SIG-M5 (cell line): ENCODE measurements around the gene ABT1.
"Not testable (repeated sequence)": the region's sequence is repeated elsewhere in the genome, so short reads cannot be mapped to it uniquely, and the experiment has no call there.

Experiments
- DNase-seq: peaks from one replicate; lab custom pipeline; 2025; lab: John Stamatoyannopoulos, UW

ABT1 gene

GRCh38 chr6:26596579-26597388, at the start of gene ABT1:
TSS of gene ABT1 (plus strand) at chr6:26596953. CDS start at chr6:26596983, 30 bp downstream.
- DNase-seq, result peak; percentile 37

- not testable (repeated sequence) for DNase-seq
These were observed 49.4 kb upstream of the ABT1 start for GRCh38 chr6:26547363-26547762.

DNA sequence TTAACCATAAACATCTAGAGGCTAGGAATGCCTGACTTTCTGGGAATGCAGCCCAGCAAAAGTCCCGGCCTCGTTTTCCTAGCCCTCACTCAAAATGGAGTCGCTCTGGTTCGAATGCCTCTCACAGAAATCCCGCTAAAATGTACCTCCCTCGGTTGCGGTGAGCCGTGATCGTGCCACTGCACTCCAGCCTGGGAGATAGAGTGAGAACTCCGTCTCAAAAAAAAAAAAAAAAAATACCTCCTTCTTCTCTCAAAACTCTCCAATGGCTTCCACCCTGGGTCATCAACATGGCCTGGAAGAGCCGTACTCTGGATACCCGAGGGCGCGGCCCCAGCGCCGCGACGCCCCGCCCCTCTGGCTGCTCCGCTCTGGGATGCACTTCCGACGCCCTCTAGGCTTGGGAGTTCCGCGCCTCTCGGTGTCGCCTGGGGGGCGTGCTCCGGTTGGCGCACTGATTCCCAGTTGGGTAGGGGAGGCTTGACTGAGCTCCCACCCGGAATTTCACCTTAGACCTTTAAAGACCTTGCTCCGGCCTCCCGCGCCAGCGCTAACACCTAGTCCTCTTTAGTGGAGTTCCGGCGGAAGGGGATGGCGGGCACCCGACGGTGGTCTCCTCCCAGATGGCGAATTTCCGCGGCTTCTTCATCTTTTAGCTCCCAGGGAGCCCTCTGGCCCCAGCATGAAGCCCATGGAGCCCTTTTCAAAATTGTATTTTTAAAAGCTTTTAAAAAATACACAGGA, 46.3 kb upstream of the ABT1 start:
- no peak for DNase-seq

- no peak for DNase-seq
These were observed 44.5 kb upstream of the ABT1 start for GRCh38 chr6:26552205-26552604.

DNA sequence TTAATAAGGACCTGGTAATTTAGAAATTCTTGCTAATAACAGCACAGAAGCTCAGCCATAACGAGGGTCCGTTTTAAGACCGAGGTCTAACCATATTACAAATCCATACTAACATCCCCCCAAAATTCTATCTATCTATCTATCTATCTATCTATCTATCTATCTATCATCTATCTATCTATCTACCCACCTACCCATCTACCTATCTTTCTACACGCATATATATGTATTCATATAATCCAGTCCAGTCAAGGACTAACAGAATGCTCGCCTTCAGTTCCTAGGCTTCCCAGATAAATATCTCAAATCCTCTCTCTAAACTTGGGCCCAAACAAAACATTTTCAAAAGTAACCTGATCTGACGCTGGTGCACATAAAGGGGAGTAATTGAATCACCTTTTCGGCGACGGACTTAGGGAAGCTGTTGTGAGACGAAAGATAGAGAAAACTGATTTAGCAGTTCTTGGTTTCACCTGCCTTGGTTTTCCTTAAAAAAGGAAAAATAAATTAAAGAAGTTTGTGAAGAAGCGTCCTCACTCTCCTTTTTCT, 44.0 kb upstream of the ABT1 start:
- DNase-seq, result no peak

DNA sequence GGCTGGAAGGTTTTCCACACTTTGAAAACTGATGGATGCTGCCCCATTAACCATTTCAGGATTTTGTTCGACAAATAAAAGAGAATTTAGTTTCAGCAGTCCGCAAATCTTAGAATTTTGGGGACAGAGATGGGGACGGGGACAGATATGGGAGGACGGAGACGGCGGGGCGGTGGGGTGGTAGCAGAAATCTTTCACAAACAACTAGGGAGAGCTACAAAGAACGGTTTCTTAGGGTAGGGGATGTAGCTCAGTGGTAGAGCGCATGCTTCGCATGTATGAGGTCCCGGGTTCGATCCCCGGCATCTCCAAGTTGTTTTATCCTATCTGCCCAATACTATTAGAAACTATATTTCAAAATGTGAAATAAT, 43.5 kb upstream of the ABT1 start:
- DNase-seq, result no peak

- no peak for DNase-seq
These were observed 42.9 kb upstream of the ABT1 start for GRCh38 chr6:26553635-26554446.

GRCh38 chr6:26554447-26554696, 42.4 kb upstream of the ABT1 start:
- no peak for DNase-seq

- no peak for DNase-seq
These were observed 41.9 kb upstream of the ABT1 start for GRCh38 chr6:26554697-26555504.

DNA sequence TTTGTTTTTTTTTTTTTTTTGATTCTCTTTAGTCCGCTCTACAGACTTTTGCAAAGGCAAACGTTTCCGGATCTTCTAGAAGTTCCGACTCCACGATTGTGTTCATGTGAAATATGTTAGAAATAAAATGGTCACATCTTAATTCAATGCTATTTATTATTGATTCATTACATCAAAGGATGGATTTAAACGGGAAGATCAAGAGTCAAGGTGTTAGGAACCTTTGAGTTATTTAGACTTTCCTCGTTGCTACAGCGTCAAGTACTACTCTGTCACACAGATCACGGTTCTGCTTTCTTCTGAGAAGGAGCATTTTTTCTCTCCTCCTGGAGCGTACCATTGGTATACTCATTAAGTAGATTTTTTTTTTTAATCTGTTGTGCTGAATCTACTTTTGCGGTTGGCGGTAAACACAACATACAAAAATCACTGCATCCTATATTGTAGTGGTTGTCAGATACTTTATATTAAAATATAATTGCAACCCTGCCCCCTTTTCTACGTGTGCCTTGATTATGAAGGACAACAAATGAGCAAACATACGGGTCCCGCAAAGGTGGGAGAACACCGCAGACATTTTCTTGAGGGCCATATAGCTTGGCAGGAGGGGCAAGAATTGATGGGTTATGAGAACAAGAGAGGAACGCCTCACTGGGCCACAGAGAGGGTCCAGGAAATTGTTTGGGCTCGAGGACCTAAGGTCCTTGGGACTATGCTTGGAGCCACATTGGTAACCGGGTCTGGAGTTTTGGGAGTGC, 41.1 kb upstream of the ABT1 start:
- no peak for DNase-seq

DNA sequence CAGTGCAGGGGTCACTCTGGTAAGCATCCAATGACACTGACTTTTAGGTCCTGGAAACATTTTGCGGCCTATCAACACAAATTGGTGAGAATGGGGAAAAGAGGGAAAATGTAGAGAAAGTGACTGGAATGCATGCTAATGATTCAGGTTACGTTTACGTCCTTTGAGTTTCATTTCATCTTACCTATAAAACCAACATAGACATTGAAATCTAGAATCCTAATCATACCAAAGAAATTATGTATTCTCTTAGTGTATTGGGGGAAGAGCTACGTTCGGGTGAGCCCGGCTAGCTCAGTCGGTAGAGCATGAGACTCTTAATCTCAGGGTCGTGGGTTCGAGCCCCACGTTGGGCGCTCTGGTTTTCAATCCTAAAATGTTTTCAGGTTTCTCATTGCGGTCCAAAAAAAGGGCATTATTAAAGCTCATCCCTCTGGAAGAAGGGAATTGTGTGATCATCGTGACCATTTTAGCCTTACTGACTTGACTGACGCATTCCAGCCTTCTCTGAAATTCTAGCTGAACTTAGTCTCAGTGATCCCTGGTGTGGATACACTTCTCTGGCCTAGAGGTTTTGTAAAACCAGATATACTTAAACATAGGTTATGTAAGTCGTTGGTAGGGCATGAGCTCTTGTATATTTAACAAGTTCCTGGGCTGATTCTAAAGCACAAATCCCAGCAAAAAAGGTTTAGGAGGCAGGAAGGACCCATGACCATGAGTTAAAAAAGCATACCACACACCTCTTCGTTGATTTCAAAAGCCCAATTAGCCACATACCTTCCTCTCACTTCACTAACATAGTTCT, 40.3 kb upstream of the ABT1 start:
- no peak for DNase-seq

- DNase-seq, result no peak
These were observed 35.0 kb upstream of the ABT1 start for GRCh38 chr6:26561533-26562466.

DNA sequence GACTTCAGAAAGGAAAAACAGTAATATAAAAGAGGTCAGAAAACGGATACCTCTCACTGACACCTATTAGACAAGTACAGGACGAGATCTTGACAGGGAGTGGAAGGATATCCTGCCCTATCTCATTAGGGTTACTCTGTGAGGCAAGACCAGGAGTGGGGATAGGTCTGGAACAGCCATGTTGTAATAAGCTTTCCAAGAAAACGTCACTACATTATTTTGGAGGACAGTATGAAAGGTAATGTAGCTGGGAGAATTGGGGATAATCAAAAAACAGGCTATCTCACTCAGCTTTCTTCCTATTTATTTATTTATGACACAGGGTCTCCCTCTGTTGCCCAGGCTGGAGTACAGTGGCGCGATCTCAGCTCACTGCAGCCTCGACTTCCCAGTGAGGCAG, 33.3 kb upstream of the ABT1 start:
- no peak for DNase-seq

- DNase-seq, result peak; percentile 24
These were observed 27.9 kb upstream of the ABT1 start for GRCh38 chr6:26568601-26569432.

- no peak for DNase-seq
These were observed 27.4 kb upstream of the ABT1 start for GRCh38 chr6:26569433-26569764.

GRCh38 chr6:26570027-26570809, 26.5 kb upstream of the ABT1 start:
- no peak for DNase-seq

DNA sequence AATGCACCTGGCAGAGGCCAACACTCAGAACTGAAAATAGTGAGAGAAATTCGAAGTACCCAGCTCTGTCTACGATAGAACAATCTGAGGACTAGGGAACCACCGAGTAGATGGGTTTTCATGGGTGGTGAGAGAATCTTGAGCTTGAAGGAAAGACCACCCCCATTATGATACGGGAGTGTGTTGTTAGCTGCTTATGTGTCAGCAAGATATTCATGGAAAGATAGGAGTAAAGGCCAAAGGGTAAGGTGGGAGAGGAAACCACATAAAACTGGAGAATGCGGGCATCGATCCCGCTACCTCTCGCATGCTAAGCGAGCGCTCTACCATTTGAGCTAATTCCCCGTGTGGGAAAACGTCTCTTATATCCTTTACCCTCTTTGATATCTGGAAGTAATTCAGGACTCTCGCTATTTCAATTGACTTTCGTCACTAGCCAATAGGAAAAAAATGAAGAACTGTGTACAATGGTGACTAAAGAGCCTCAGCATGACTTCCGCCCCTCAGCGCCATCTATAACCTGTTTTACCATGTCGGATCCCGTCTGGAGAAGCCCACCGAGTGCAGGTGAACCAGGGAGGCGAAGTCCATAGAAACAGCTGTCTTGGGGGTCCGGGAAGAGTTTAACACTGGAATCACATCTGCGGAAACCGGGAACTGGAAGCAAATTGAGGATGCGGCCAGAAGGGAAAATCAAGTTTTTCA, 25.0 kb upstream of the ABT1 start:
- no peak for DNase-seq
